Activated T-cell treated with anti-CD3 and anti-CD28 coated beads for 48 hours (primary cell): ENCODE results near the gene ELN.

Experiments
- DNase-seq: peaks from one replicate; pipeline ENCODE4 v3.0.0-alpha.2; 2020; ENCODE audit warnings: low read depth

Gene ELN

GRCh38 chr7:74025146-74025545 lies 2.8 kb upstream of the ELN start:
- no peak for DNase-seq

DNA sequence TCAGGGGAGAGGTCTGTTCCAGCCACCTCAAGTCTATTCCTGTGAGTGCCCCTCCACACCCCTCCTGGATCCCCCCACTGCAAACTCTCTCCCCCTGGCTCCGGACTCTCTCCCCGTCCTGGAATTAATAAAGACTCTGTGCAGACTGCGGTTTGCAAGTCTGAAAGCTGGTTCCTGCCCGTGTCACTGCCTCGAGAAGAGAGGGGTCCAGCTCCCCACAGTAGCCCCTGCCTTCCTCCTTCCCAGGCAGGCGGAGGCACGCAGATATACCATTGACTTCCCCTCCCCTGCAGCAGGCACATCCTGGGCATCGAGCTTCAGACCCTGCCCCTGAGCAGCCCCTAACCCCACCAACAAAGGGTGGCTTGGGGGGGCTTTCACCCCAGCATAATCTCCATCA lies 2.2 kb upstream of the ELN start:
- no peak for DNase-seq

DNA sequence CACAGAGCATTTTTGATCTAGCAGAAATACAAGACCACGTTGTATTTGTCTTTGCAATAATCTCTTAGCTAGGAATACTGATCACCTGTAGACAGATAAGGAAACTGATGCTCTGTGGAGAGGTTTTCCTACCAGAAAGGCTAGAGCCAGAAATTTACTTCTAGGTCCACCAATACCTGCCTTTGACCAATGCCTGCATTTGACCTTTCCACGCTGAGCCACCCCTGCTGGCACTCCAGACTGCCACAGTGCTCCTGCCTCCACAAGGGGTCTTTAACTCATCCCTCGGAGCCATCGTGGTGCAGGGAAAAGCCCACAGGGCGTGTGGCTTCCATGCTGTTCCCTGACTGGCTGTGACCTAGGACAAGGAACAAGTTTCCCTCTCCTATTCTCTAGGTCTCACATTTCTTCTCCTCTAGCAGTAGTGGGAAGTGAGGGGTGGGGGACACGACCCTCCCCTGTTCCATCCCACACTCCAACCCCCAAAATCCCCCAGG lies 1.5 kb upstream of the ELN start:
- no peak for DNase-seq

GRCh38 chr7:74026903-74027682 lies 880 bp upstream of the ELN start:
- peak; percentile 57 for DNase-seq

DNA sequence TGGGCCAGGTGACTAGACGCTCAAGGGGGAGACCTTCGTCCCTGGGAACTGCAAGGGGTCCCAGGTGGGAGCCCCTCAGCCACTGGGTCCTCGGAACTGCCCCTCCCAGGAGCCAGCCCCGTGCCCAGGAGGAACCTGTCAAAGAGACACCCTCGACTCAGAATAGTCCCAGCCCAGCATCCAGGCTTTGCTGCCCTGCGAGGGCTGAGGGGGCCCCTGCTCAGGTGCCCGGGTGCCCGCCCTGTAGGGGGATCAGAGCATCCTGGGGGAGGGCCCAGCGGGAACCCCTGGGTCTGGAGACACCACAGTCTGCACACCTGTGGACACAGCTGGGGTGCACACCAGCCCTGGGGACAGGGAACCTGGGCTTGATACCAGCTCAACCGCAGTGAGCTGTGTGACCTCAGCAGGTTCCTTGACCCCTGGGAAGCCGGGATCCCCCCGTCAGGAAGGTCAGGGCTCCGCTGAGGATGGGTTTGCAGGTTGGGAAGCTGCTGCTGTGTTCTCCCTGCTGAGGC lies 407 bp downstream of the ELN start:
- DNase-seq = no peak

DNA sequence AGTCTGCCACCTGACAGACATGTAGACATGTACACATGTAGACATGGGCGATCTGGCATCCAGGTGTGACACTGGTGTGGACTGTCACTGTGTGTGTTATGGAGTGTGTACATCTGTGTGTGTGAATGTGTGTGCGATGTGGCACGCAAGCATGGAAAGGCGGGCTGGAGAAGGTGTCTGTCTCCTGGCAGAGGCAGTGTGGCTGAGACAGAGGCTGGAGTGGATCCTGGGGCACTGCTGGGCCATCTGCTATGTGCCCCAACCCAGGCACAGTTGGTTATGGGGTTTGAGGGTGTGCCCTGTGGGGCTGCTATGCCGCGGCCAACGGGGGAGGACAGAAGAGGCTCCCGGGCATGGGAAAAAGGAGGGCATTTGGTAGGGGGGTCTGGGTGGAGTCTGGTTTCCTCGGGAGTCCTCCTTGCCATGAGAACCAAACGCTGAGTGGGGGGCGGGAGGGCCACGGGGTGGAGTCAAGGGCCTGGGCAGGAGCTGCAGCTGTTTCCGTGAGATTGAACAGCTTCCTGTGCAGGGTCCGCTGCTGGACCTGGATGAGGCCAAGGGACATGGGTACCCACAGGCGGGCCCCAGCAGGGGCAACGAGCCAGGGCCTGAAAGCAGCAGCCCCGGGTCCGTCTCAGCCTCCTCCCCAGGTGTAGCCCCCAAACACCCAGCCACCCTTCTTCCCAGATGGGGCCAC lies 1.3 kb downstream of the ELN start:
- DNase-seq = no peak

DNA sequence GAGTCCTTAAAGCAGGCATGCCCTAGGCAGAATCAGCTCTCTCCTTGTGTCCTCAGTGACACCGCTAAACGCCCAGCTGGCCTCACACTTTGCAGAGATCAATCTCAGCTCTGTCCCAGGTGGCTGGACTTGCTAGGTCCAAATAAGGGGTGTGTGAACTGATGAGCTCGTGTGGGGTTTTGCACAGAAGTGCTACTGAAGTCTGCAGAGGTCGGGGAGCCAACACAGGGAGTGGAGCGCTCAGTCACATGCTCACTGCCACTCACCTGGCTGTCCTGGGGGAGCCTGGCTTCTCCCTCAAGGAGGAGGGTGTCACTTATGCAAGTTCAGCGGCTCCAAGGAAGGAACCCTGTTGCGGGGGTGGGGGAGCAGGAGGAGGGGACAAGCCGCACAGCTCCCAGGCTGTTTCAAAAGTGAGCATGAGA lies 2.0 kb downstream of the ELN start:
- no peak for DNase-seq

DNA sequence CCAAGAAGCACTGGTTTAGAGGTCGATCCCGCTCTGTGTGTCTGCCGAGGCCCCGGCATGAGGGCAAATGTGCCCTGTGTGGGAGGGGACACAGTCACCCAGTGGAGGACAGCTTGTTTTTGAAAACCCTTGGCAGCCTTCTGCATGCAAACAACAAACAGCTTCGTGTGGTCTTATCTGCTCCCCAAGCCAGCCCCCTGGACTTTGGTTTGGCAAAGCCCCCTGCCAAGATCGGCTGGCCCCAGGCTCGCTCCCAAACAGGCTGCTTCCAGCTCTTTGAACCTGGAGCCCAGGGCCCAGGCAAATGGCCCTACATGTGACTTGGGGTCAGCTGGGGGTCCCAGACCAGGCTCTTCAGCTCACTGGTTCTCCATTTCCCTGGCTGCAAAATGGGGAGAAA lies 2.9 kb downstream of the ELN start:
- no peak for DNase-seq

DNA sequence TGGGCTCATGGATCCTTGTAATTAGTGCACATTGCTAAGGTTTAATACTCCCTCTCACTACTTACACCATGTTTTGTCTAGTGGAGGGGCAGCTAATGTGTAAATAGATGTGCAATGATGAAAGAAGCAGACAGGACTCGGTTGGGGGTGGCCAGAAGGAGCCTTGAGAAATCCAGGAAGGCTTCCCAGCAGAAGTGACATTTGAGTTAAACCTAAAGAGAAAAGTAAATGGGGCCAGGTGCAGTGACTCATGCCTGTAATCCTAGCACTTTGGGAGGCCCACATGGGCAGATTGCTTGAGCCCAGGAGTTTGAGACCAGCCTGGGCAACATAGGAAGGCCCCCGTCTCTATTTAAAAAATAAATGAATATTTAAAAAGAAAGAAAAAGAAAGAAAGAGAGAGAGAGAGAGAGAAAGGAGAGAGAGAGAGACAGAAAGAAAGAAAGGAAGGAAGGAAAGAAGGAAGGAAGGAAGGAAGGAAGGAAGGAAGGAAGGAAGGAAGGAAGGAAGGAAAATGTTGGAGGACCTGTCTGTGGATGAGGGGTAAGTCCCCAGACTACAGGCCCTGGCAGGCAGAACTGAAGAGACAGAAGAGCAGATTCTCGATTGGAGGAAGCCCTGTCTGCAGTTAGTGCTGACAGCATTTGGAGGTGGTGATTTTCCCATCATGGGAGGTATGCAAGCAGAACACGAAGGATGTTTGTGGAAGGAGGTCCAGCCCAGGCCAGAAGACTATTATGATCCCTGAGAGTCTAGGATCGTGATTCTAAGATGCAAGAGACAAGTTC lies 3.6 kb downstream of the ELN start:
- no peak for DNase-seq

DNA sequence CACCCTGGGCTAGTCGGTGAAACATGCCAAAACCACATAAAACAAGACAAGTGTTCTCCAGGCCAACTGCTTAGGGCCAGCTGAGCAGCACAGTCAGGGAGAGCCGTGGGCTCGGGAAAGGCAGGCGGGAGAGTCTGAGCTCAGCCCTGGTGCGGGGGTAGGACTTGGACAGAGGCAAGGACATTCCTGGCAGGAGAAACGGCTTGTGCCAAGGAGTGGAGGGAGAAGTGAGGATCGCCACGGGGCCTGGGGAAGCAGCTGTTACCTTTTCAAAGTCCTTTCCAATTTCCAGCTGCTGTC lies 4.2 kb downstream of the ELN start:
- DNase-seq = no peak

- DNase-seq = no peak
Observed at GRCh38 chr7:74032624-74033371, 4.8 kb downstream of the ELN start.

DNA sequence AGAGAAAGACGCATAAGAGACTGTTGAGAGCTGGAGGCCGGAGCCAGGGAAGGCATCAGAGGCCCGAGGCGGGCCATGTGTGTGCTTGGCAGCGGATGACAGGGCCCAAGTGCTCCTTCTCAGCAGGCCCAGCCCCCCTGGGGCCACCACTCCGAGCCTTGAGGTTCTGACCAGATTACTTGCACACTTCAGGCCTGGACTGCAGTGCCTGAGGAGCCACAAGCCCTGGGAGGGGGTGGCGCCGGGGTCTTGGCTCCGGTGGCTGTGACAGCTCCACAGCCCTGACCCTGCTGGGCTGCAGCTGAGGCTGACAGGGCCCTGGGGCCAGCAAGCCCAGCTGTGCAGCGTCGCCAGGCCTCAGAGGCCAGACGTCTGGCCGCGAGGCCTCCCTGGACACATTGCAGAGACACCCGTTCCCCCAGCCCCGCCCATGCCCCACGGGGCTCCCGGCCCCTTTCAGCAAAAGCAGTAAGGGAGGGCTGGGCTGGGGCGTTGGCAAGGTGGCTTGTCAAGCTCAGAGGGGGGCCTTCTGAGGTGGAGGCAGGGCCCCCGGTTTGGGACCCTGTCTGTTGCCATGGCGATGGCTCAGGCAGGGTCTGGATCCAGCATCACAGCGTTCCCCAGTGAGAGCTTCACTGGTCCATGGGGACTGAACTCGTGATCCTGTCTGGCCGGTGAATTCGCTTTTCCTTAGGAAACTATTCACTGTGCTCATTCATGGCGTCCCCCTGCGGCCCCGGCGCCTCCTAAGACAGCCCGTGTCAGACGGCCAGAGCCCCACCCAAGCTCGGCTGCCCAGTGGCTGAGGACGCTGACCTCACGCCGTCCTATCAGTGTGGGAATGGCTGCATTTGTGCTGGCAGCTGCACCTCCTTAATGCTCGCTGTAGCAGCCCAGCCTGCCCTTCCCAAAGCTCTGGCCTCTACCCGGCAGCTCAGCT lies 5.7 kb downstream of the ELN start:
- DNase-seq = no peak

DNA sequence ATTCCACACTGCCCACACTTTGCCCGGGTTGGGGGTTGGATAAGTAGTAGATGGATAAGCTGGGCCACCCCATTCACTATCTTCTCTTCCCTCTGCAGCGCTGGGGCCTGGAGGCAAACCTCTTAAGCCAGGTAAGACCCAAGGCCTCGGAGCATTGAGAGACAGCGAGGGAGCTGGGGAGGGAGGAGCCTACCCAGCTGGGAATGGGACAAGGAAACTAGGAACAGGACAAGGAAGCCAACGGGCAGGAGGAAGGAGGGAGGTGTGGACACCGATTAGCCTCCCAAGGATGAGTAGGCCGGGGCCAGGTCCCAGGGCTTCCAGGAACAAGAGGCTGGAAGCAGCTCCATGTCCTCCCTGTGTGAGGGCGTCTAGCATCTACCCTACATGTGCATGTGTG lies 9.6 kb downstream of the ELN start:
- DNase-seq = no peak

DNA sequence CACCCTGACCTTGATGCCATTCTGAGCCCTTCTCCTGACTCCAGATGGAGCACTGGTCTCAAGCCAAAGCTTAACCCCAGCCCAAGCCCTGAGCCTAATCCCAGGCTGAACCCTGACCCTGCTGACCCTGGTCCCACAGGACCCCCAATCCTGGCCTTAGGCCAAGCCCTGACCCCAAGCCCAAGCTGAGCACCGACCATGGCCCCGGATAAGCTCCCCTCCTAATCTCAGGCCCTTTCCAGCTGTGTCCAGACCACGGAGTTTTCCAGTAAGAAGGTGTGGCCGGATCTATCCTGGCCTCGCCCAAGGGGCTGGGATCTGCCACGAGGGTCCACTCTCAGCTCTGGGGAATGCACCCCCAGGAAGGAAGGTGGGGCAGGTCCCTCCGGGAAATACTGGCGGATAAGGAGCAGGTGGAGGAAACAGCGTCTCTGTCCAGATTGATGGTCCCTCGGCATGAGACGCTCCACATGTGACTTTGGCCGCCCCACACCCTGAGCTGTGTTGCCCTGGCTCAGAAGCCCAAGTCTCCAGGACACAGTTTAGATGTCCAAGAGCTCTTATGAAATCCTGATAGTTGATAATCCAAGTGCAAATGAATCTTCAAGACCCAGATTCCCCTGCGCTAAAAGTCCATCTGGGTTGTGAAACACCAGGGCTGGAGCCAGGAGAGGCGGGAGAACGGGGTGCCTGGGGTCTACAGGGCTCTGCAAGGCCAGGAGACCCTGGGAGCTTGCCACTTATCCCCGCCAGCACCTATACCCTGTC lies 10.4 kb downstream of the ELN start:
- no peak for DNase-seq

- DNase-seq = no peak
Observed at GRCh38 chr7:74039337-74039736, 11.4 kb downstream of the ELN start.

GRCh38 chr7:74040101-74040790 lies 12.3 kb downstream of the ELN start:
- no peak for DNase-seq

DNA sequence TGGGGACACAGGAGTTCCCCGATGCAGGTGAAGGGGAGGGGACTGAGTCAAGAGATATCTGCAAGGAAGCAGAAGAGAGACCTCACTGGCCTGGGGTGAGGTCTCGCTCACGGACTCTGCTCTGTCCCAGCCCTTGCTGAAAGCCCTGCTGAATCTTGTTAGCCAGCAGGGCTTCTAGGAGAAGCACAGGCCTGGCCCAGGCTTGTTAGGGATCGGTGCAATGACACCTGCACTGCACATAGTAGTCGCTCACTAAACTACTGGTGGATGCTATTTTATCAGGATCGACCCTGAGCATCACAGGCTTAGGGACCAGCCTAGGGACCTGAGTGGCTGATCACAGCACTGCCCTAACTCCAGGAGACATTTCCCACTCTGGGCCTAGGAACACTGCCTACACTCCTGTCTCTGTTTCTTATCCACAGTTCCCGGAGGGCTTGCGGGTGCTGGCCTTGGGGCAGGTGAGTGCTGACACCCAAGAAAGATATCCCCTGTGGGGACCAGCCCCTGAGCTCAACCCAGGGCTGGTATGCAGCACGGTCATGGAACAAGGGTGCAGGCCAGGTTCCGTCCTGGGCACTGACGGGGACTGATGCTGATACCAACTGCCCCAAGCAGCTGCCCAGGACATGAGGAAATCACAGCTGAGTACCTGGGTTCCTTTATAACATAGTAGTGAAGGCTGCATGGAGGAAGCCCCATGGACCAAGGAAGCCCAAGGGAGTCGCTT lies 13.0 kb downstream of the ELN start:
- DNase-seq = no peak

DNA sequence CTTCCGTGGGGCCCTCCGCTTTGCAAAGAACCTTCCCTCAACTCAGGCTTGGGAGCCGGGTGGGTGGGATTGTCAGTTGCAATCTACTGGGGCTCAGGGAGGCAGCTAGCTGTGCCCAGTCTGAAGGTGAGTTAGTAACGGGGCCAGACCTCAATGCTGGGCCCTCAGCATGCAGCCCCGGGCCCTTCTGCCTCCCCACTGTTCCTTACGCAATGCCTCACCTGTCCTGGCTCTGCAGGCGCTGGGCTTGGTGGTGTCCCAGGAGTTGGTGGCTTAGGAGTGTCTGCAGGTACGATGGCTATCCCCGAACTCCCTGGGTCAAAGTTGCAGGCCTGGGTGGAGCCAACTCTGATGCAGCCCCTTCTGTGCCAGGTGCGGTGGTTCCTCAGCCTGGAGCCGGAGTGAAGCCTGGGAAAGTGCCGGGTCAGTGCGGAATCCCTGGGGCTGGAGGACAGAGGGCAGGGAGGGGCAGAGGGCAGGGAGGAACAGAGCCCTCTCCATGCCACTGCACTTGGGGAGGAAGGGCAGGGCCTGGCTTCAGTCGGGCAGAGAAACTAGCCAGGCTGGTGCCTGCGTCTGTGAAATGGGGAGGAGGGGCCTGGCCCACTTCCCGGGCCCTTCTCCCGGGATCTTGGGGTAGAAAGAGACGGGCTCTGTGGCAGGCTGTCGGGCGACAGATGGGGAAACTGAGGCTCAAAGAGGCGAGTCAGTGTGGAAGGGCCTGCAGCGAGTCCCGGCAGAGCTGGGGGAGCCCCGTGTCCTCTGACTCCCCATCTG lies 15.0 kb downstream of the ELN start:
- no peak for DNase-seq
